Measurements from ENCODE around the gene IGSF9. TPM values are rescaled to one million over a fixed set of nuclear protein-coding genes. Genes with fewer than 3 reads are reported as not detected.

Gene IGSF9
- total and polyA plus RNA-seq, 8 donors, result 2.0 to 36.2 (median 7.8) TPM

DNA sequence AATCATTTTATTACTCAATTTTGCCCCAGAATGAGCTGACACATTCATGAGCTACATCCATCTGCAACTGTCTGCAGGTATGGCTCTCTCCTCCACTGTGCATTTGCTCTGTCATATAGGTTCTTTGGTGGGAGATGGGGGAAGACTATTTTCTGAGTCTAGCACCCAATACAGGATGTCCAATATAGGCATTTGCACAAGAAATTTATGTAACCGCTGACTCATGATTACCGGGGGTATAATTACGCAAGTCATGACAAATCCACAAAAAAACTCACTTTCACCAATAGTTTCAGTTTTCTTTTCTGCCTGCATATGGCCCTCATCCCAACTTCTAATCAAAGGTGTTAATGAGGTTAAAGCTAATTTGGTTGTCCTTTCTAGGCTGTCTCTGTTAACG is 65.4 kb downstream of the IGSF9 start:
- Histone ChIP-seq H3K36me3 (no peaks in the 10 kb centered on the region), H3K27me3 (no peaks in the 10 kb centered on the region), H3K9me3 (no peaks in the 10 kb centered on the region), H3K4me1 (peaks cover 0 to 15% (median 3%) of the 10 kb centered on the region in 4 donors), H3K4me3 (no peak overlapping the region), H3K27ac (no peak overlapping the region)
- intact Hi-C loops (cut with DNase I; ENCODE audit: low total_unique reads), result no loop called here
- TF ChIP-seq EP300 (IDR thresholded peaks at IDR 0.05) (no peak), POLR2A (IDR thresholded peaks at IDR 0.05) (no peak), POLR2AphosphoS5 (IDR thresholded peaks at IDR 0.05) (no peak)
- TF ChIP-seq, protein P1, sequence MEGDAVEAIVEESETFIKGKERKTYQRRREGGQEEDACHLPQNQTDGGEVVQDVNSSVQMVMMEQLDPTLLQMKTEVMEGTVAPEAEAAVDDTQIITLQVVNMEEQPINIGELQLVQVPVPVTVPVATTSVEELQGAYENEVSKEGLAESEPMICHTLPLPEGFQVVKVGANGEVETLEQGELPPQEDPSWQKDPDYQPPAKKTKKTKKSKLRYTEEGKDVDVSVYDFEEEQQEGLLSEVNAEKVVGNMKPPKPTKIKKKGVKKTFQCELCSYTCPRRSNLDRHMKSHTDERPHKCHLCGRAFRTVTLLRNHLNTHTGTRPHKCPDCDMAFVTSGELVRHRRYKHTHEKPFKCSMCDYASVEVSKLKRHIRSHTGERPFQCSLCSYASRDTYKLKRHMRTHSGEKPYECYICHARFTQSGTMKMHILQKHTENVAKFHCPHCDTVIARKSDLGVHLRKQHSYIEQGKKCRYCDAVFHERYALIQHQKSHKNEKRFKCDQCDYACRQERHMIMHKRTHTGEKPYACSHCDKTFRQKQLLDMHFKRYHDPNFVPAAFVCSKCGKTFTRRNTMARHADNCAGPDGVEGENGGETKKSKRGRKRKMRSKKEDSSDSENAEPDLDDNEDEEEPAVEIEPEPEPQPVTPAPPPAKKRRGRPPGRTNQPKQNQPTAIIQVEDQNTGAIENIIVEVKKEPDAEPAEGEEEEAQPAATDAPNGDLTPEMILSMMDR (IDR thresholded peaks at IDR 0.05), result no peak
- 74 to 89% (median 83%) methylated on average over 4 of the region's 4 CpGs for WGBS, 5 donors
- DNase-seq, result no peak

DNA sequence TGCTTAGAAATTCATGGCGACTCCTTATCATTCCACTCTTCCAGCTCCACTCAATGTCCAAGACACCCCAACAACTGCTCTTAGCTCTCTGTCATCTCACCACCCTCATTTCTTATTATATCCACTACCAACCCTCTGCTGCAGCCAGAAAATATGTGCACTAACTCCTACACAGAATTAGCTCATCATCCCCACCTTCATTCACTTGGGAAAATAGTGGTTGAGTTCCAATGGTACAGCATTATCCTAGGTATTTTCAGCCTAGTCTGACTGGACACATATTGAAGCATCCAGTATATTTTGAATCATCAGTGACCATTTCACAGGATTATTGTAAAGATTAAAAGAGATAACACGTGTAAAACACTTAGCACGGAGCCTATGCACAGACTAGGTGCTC is 66.3 kb downstream of the IGSF9 start:
- WGBS, 5 donors, result 82 to 92% (median 88%) methylated on average over 3 of the region's 3 CpGs
- TF ChIP-seq POLR2A (IDR thresholded peaks at IDR 0.05), result no peak
- no peak for TF ChIP-seq POLR2AphosphoS5 (IDR thresholded peaks at IDR 0.05)
- no peak for TF ChIP-seq EP300 (IDR thresholded peaks at IDR 0.05)
- TF ChIP-seq, protein P1 (IDR thresholded peaks at IDR 0.05), result no peak

GRCh38 chr1:159877695-159878444 is 67.5 kb downstream of the IGSF9 start:
- no peaks in the 10 kb centered on the region for H3K9me3 ChIP-seq
- H3K36me3 ChIP-seq, result no peaks in the 10 kb centered on the region
- intact Hi-C loops (cut with DNase I; ENCODE audit: low total_unique reads), result no loop called here
- WGBS, 5 donors, result 83 to 95% (median 90%) methylated on average over 6 of the region's 6 CpGs
- peaks cover 0 to 4% (median 0%) of the 10 kb centered on the region in 3 donors for H3K27me3 ChIP-seq
- H3K4me1 ChIP-seq, result peaks cover 0 to 15% (median 3%) of the 10 kb centered on the region in 4 donors
- peak in 1 of 2 donors; percentile 58 for DNase-seq
- H3K4me3 ChIP-seq, result no peak overlapping the region
- TF ChIP-seq EP300 (IDR thresholded peaks at IDR 0.05), result no peak
- TF ChIP-seq POLR2AphosphoS5 (IDR thresholded peaks at IDR 0.05), result no peak
- H3K27ac ChIP-seq, result no peak overlapping the region

More for the DNA sequence above, 66.3 kb downstream of the IGSF9 start:
- intact Hi-C loops (cut with DNase I; ENCODE audit: low total_unique reads), result no loop called here
- H3K27me3 ChIP-seq, result no peaks in the 10 kb centered on the region
- H3K27ac ChIP-seq, result no peak overlapping the region
- DNase-seq, result no peak
- peaks cover 0 to 15% (median 3%) of the 10 kb centered on the region in 4 donors for H3K4me1 ChIP-seq
- H3K4me3 ChIP-seq, result no peak overlapping the region
- H3K36me3 ChIP-seq, result no peaks in the 10 kb centered on the region
- H3K9me3 ChIP-seq, result no peaks in the 10 kb centered on the region

Small RNA genes within 50 kb of the gene (small RNA-seq; reads per million reads assigned to genes)
- gene MIR4259, result 0 reads per million in 4 donors

Other genes starting within 250 kb of the IGSF9 start
- gene CRP, start 231.0 kb downstream of the IGSF9 start, total RNA-seq, result not detected
- under 1 TPM in 1 of 3 donors, not detected in 2; 0.10 TPM for gene CRP, start 231.0 kb downstream of the IGSF9 start, polyA plus RNA-seq
- gene DUSP23, start 164.7 kb downstream of the IGSF9 start, total RNA-seq, result 10 to 100 TPM in 3 of 5 donors, 1 to 10 TPM in 1, not detected in 1; 3.6 to 84.3 (median 27.2) TPM
- gene DUSP23, start 164.7 kb downstream of the IGSF9 start, polyA plus RNA-seq, result 100 to 1,000 TPM in 1 of 3 donors, 10 to 100 TPM in 2; 80.7 to 107 (median 86.5) TPM
- gene FCRL6, start 143.3 kb downstream of the IGSF9 start, total RNA-seq, result not detected
- gene FCRL6, start 143.3 kb downstream of the IGSF9 start, polyA plus RNA-seq, result not detected
- gene SLAMF8, start 118.7 kb downstream of the IGSF9 start, total RNA-seq, result 1 to 10 TPM in 3 of 5 donors, not detected in 2; 2.0 to 4.5 (median 2.9) TPM
- 1 to 10 TPM in 2 of 3 donors, under 1 TPM in 1; 0.76 to 3.1 (median 1.9) TPM for gene SLAMF8, start 118.7 kb downstream of the IGSF9 start, polyA plus RNA-seq
- gene VSIG8, start 83.0 kb downstream of the IGSF9 start, total RNA-seq, result 1 to 10 TPM in 1 of 5 donors, not detected in 4; 2.5 TPM
- gene VSIG8, start 83.0 kb downstream of the IGSF9 start, polyA plus RNA-seq, result under 1 TPM in 1 of 3 donors, not detected in 2; 0.30 TPM
- gene CFAP45, start 45.4 kb downstream of the IGSF9 start, total RNA-seq, result 1 to 10 TPM in 1 of 5 donors, under 1 TPM in 1, not detected in 3; 0.73 to 1.0 TPM
- under 1 TPM in 2 of 3 donors, not detected in 1; 0.30 to 0.31 TPM for gene CFAP45, start 45.4 kb downstream of the IGSF9 start, polyA plus RNA-seq
- 100 to 1,000 TPM in 4 of 5 donors, 10 to 100 TPM in 1; 49.0 to 445 (median 239) TPM for gene TAGLN2, start 20.1 kb downstream of the IGSF9 start, total RNA-seq
- gene TAGLN2, start 20.1 kb downstream of the IGSF9 start, polyA plus RNA-seq, result 1,000 to 10,000 TPM in 1 of 3 donors, 100 to 1,000 TPM in 2; 306 to 1,290 (median 583) TPM
- not detected for gene SLAMF9, start 8.6 kb upstream of the IGSF9 start, total RNA-seq
- under 1 TPM in 1 of 3 donors, not detected in 2; 0.87 TPM for gene SLAMF9, start 8.6 kb upstream of the IGSF9 start, polyA plus RNA-seq
- 1 to 10 TPM; 3.5 to 8.7 (median 6.6) TPM for gene PIGM, start 86.4 kb upstream of the IGSF9 start, total RNA-seq
- gene PIGM, start 86.4 kb upstream of the IGSF9 start, polyA plus RNA-seq, result 1 to 10 TPM in 2 of 3 donors, under 1 TPM in 1; 0.76 to 3.4 (median 1.6) TPM
- gene KCNJ10, start 124.5 kb upstream of the IGSF9 start, total RNA-seq, result not detected
- 1 to 10 TPM in 1 of 3 donors, under 1 TPM in 2; 0.19 to 1.1 (median 0.78) TPM for gene KCNJ10, start 124.5 kb upstream of the IGSF9 start, polyA plus RNA-seq
- under 1 TPM in 1 of 5 donors, not detected in 4; 0.87 TPM for gene KCNJ9, start 135.9 kb upstream of the IGSF9 start, total RNA-seq
- under 1 TPM in 2 of 3 donors, not detected in 1; 0.03 to 0.06 TPM for gene KCNJ9, start 135.9 kb upstream of the IGSF9 start, polyA plus RNA-seq
- 10 to 100 TPM in 3 of 5 donors, 1 to 10 TPM in 2; 4.7 to 65.2 (median 11.6) TPM for gene IGSF8, start 153.0 kb upstream of the IGSF9 start, total RNA-seq
- 10 to 100 TPM in 2 of 3 donors, 1 to 10 TPM in 1; 5.8 to 21.7 (median 18.0) TPM for gene IGSF8, start 153.0 kb upstream of the IGSF9 start, polyA plus RNA-seq
- 100 to 1,000 TPM in 1 of 5 donors, 10 to 100 TPM in 3, 1 to 10 TPM in 1; 7.0 to 104 (median 11.7) TPM for gene ATP1A2, start 170.1 kb upstream of the IGSF9 start, total RNA-seq
- gene ATP1A2, start 170.1 kb upstream of the IGSF9 start, polyA plus RNA-seq, result 10 to 100 TPM in 1 of 3 donors, under 1 TPM in 2; 0.31 to 17.3 (median 0.56) TPM
- gene ATP1A4, start 206.0 kb upstream of the IGSF9 start, total RNA-seq, result under 1 TPM in 1 of 5 donors, not detected in 4; 0.37 TPM
- gene ATP1A4, start 206.0 kb upstream of the IGSF9 start, polyA plus RNA-seq, result under 1 TPM in 1 of 3 donors, not detected in 2; 0.05 TPM
- gene CASQ1, start 245.0 kb upstream of the IGSF9 start, total RNA-seq, result under 1 TPM in 1 of 5 donors, not detected in 4; 0.55 TPM
- under 1 TPM in 2 of 3 donors, not detected in 1; 0.48 to 0.61 TPM for gene CASQ1, start 245.0 kb upstream of the IGSF9 start, polyA plus RNA-seq

Measured in stomach (tissue), 9 donors.